Iris pigment epithelial cell (primary cell): Measurements from ENCODE around the gene SH3GL1.

Experiments used
- DNase-seq: peaks from one replicate; pipeline ENCODE4 v3.0.0-alpha.2; 2011; ENCODE audit warnings: low read depth

Gene SH3GL1

GRCh38 chr19:4396949-4397783 is 3.2 kb downstream of the SH3GL1 start:
- no peak for DNase-seq

- DNase-seq: no peak
These were observed 6.3 kb downstream of the SH3GL1 start for GRCh38 chr19:4393947-4394590.

- DNase-seq: peak; percentile 82
These were observed 8.5 kb downstream of the SH3GL1 start for GRCh38 chr19:4391701-4392483.

- peak; percentile 64 for DNase-seq
These were observed 9.0 kb downstream of the SH3GL1 start for GRCh38 chr19:4391306-4391693.

GRCh38 chr19:4390567-4391305 is 9.6 kb downstream of the SH3GL1 start:
- peak; percentile 31 for DNase-seq

GRCh38 chr19:4390017-4390566 is 10.3 kb downstream of the SH3GL1 start:
- peak; percentile 74 for DNase-seq

GRCh38 chr19:4389511-4390016 is 10.8 kb downstream of the SH3GL1 start:
- DNase-seq: no peak

GRCh38 chr19:4389064-4389375 is 11.3 kb downstream of the SH3GL1 start:
- no peak for DNase-seq

- DNase-seq: no peak
These were observed 11.8 kb downstream of the SH3GL1 start for GRCh38 chr19:4388337-4389063.

- DNase-seq: no peak
These were observed 14.1 kb downstream of the SH3GL1 start for GRCh38 chr19:4386041-4386782.

- no peak for DNase-seq
These were observed 14.9 kb downstream of the SH3GL1 start for GRCh38 chr19:4385291-4386040.

- no peak for DNase-seq
These were observed 20.1 kb downstream of the SH3GL1 start for GRCh38 chr19:4380254-4380727.

GRCh38 chr19:4379383-4380253 is 20.7 kb downstream of the SH3GL1 start:
- DNase-seq: peak; percentile 48

GRCh38 chr19:4378886-4379285 is 21.5 kb downstream of the SH3GL1 start:
- DNase-seq: no peak

GRCh38 chr19:4376991-4377781 is 23.2 kb downstream of the SH3GL1 start:
- DNase-seq: no peak

- DNase-seq: no peak
These were observed 23.7 kb downstream of the SH3GL1 start for GRCh38 chr19:4376671-4376990.

GRCh38 chr19:4376028-4376670 is 24.2 kb downstream of the SH3GL1 start:
- DNase-seq: no peak
